ENCODE results near the gene CITED4. TPM values are rescaled to one million over a fixed set of nuclear protein-coding genes. Genes with fewer than 3 reads are reported as not detected.

Gene CITED4
- total and polyA plus RNA-seq, 10 of the 15 experiments (the other 5 are each of a cell fraction or from before 2014, with no cell fraction given), result 0.13 to 0.64 (median 0.26) TPM; not detected in 6

DNA sequence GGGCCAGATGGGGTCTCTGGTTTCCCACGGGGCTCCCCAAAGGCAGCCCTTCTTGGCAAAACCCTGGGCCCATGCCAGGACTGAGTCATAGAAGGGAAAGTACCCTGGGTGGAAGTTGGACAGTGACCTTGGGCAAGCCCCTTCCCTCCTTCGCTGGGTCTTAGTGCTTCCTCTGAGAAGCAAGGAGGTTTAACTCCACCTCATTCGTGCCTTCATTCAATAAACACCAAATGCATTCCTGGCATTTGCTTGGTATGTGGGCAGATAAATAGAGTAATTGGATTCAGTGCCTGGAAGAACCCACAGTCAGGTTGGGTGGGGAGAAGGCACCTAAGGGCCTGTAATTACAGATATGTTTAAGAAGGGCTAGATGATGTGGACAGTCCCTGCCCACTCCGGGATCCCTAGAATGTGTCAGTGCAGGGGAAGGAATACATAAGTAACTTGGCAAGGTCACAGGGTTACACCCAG lies 36.3 kb upstream of the CITED4 start (continued):
- TF ChIP-seq, protein P1, sequence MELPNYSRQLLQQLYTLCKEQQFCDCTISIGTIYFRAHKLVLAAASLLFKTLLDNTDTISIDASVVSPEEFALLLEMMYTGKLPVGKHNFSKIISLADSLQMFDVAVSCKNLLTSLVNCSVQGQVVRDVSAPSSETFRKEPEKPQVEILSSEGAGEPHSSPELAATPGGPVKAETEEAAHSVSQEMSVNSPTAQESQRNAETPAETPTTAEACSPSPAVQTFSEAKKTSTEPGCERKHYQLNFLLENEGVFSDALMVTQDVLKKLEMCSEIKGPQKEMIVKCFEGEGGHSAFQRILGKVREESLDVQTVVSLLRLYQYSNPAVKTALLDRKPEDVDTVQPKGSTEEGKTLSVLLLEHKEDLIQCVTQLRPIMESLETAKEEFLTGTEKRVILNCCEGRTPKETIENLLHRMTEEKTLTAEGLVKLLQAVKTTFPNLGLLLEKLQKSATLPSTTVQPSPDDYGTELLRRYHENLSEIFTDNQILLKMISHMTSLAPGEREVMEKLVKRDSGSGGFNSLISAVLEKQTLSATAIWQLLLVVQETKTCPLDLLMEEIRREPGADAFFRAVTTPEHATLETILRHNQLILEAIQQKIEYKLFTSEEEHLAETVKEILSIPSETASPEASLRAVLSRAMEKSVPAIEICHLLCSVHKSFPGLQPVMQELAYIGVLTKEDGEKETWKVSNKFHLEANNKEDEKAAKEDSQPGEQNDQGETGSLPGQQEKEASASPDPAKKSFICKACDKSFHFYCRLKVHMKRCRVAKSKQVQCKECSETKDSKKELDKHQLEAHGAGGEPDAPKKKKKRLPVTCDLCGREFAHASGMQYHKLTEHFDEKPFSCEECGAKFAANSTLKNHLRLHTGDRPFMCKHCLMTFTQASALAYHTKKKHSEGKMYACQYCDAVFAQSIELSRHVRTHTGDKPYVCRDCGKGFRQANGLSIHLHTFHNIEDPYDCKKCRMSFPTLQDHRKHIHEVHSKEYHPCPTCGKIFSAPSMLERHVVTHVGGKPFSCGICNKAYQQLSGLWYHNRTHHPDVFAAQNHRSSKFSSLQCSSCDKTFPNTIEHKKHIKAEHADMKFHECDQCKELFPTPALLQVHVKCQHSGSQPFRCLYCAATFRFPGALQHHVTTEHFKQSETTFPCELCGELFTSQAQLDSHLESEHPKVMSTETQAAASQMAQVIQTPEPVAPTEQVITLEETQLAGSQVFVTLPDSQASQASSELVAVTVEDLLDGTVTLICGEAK (IDR thresholded peaks at IDR 0.05; ENCODE audit: borderline replicate concordance), result no peak
- TF ChIP-seq NFXL1 (IDR thresholded peaks at IDR 0.05; ENCODE audit: borderline replicate concordance) (no peak), IRF4 (IDR thresholded peaks at IDR 0.05; ENCODE audit: low read depth, low read length) (no peak), FOXK2 (IDR thresholded peaks at IDR 0.05) (no peak), PML (IDR thresholded peaks at IDR 0.05; ENCODE audit: low read length) (no peak), MTA3 (IDR thresholded peaks at IDR 0.05; ENCODE audit: borderline replicate concordance, low read length) (no peak), NRF1 (conservative IDR thresholded peaks at IDR 0.05; ENCODE audit: low read depth, low read length) (no peak), ZNF622 (IDR thresholded peaks at IDR 0.05) (no peak), HDAC6 (IDR thresholded peaks at IDR 0.05; ENCODE audit: unreplicated experiment) (no peak), NBN (IDR thresholded peaks at IDR 0.05) (no peak), HCFC1 (IDR thresholded peaks at IDR 0.05; ENCODE audit: low read length) (no peak), CHD1 (IDR thresholded peaks at IDR 0.05; ENCODE audit: low read depth, low read length) (no peak), CBX3 (IDR thresholded peaks at IDR 0.05; ENCODE audit: borderline replicate concordance, low read depth) (no peak), MYB (IDR thresholded peaks at IDR 0.05; ENCODE audit: borderline replicate concordance, low read depth, low read length) (no peak), RAD21 (IDR thresholded peaks at IDR 0.05; ENCODE audit: insufficient read depth, low read depth, low read length) (no peak), JUNB (IDR thresholded peaks at IDR 0.05) (peak; percentile 39), EED (IDR thresholded peaks at IDR 0.05; ENCODE audit: low read depth) (peak; percentile 57; the same call in 1 of the 2 replicates), NFYB (IDR thresholded peaks at IDR 0.05; ENCODE audit: insufficient read depth, low read depth, low read length) (no peak), BHLHE40 (IDR thresholded peaks at IDR 0.05; ENCODE audit: borderline replicate concordance in 1 of 2, low read depth in 2 of 2, low read length in 1 of 2) (no peak), ZNF274 (IDR thresholded peaks at IDR 0.05; ENCODE audit: insufficient read depth, insufficient read length) (no peak), SMARCA5 (IDR thresholded peaks at IDR 0.05) (no peak), MEF2A (IDR thresholded peaks at IDR 0.05; ENCODE audit: insufficient read depth, low read depth, low read length) (no peak), ETV6 (conservative IDR thresholded peaks at IDR 0.05 in 1 of 2, IDR thresholded peaks at IDR 0.05 in 1 of 2; ENCODE audit: borderline replicate concordance in 1 of 2, low read depth in 1 of 2) (no peak), CREB1 (IDR thresholded peaks at IDR 0.05; ENCODE audit: low read depth) (no peak)
- TF ChIP-seq, protein P2, sequence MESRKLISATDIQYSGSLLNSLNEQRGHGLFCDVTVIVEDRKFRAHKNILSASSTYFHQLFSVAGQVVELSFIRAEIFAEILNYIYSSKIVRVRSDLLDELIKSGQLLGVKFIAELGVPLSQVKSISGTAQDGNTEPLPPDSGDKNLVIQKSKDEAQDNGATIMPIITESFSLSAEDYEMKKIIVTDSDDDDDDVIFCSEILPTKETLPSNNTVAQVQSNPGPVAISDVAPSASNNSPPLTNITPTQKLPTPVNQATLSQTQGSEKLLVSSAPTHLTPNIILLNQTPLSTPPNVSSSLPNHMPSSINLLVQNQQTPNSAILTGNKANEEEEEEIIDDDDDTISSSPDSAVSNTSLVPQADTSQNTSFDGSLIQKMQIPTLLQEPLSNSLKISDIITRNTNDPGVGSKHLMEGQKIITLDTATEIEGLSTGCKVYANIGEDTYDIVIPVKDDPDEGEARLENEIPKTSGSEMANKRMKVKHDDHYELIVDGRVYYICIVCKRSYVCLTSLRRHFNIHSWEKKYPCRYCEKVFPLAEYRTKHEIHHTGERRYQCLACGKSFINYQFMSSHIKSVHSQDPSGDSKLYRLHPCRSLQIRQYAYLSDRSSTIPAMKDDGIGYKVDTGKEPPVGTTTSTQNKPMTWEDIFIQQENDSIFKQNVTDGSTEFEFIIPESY (IDR thresholded peaks at IDR 0.05), result no peak
- TF ChIP-seq, protein P3, sequence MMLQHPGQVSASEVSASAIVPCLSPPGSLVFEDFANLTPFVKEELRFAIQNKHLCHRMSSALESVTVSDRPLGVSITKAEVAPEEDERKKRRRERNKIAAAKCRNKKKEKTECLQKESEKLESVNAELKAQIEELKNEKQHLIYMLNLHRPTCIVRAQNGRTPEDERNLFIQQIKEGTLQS (IDR thresholded peaks at IDR 0.05; ENCODE audit: borderline replicate concordance, extremely low read depth, low read depth, low read length), result no peak

Data from GM12878 (cell line).